Measurements from ENCODE around the gene RGMA.

The RGMA gene

GRCh38 chr15:93001156-93001555, 87.9 kb downstream of the RGMA start:
- no peak for FAIRE-seq

GRCh38 chr15:92997821-92998220, 91.2 kb downstream of the RGMA start:
- no peak for FAIRE-seq

- FAIRE-seq = no peak
These were observed 96.3 kb downstream of the RGMA start for GRCh38 chr15:92992720-92993119.

- no peak for FAIRE-seq
These were observed 99.0 kb downstream of the RGMA start for GRCh38 chr15:92990031-92990430.

GRCh38 chr15:92989470-92989869, 99.5 kb downstream of the RGMA start:
- no peak for FAIRE-seq
